Ramos (cell line): ENCODE data around the gene SH2D3A.

ENCODE experiments used
- in situ Hi-C: fragments of 300-500 bp; cut with MboI; formaldehyde crosslinking; loops from one replicate; pipeline ENCODE4 v1.14.3; 2022; ENCODE audit warnings: low sequenced_read_pairs; ENCODE audit not compliant: unreplicated experiment

Gene SH2D3A

DNA sequence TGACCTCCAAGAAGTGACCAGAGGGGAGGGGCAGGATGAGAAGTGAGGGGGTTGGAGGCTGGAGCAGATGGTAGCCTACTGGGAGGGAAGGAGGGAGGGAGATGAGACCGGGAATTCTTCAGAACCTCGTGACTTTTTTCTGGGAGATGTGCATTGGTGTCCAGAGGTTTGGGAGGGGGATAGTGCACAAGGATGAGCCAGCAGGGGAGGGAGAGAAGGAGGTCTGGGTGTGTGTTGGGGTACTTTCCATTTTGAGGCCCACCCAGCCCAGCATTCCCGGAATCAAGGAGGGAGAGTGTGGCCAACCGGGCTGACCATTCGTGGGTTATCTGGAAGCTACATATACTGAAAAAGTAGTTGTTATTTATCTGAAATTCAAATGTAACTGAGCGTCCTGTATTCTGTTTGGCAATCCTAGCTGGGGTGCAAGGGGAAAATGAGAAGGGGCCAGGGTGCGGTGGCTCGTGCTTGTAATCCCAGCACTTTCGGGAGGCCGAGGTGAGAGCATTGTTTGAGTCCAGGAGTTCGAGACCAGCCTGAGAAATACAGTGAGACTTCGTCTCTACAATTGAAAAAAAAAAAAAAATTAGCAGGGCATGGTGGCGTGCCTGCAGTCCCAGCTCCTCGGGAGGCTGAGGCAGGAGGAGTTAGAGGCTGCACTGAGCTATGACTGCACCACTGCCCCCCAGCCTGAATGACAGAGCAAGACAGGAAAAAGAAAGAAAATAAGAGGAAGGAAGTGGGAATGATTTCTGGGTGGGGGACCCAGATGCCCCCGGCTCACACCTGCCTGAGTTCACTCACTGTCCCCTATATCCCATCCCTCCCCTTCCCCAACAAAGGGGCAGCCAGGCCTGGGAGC, 42.4 kb downstream of the SH2D3A start:
- in situ Hi-C loops = no loop called here

DNA sequence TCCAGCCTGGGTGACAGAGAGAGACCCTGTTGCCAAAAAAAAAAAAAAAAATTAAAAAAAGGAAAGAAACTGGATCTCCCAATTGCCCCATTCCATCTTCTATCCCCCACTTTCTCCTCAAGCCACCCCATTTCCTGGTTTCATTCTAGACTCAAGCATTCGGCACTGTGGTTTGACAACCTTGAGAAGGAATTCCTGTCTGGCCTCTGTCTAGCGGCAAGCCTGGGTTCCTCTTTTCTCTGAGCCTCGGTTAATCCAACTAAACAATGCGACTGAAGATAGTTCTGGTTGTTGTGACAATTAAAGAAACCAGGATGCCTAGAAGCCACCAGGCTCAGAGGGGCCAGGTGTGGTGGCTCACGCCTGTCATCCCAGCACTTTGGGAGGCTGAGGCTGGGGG, 43.5 kb downstream of the SH2D3A start:
- in situ Hi-C loops = no loop called here

DNA sequence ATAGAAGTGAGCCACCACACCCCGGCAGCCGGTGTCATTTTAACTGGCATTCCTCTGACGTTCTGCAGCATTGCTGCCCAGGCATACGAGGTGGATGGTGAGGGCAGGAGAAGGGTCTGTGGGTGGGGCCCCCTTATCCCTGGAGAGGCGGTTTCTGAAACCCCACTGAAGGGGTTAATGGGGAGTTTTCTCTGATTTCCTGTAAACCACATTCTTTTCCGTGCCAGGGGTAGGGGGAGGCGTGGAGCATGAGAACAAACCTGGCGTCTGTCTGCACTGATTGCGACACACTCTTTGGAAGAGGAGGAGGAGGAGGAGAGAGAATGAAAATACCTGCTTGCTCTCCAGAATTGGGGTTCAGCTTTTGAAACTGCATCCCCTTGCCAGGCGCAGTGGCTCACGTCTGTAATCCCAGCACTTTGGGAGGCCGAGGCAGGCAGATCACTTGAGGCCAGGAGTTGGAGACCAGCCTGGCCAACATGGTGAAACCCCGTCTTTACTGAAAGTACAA, 44.1 kb downstream of the SH2D3A start:
- in situ Hi-C loops = no loop called here

DNA sequence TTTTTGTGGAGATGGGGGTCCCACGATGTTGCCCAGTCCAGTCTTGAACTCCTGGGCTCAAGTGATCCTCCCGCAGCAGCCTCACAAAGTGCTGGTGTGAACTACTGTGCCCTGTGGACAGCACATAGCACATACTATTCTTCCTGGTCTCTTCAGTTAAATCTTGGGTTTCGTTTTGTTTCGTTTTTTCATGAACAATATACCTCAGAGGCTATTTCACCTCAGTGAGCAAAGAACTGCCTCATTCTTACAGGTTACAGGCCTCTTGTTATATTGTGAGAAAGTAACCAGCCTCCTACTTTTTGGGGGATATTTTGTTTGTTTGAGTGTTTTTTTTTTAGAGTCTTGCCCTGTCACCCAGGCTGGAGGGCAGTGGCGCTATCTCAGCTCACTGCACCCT, 45.5 kb downstream of the SH2D3A start:
- in situ Hi-C loops = no loop called here

DNA sequence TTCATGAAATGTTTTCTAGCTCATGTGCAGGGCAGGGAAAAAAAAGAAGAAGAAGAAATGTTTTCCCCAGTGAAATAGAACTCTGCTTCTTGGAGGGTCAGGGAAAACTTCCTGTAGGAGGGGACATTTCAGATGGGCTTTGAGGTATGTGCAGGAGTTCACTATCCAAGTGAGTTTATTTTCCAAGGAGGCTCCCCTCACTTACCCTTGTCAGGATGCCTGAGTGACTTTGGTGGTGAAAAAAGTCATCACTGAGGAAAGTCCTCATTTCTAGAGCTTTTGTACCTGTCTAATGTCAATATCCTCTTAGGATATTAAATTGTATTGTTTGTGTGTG, 46.1 kb downstream of the SH2D3A start:
- in situ Hi-C loops = no loop called here

DNA sequence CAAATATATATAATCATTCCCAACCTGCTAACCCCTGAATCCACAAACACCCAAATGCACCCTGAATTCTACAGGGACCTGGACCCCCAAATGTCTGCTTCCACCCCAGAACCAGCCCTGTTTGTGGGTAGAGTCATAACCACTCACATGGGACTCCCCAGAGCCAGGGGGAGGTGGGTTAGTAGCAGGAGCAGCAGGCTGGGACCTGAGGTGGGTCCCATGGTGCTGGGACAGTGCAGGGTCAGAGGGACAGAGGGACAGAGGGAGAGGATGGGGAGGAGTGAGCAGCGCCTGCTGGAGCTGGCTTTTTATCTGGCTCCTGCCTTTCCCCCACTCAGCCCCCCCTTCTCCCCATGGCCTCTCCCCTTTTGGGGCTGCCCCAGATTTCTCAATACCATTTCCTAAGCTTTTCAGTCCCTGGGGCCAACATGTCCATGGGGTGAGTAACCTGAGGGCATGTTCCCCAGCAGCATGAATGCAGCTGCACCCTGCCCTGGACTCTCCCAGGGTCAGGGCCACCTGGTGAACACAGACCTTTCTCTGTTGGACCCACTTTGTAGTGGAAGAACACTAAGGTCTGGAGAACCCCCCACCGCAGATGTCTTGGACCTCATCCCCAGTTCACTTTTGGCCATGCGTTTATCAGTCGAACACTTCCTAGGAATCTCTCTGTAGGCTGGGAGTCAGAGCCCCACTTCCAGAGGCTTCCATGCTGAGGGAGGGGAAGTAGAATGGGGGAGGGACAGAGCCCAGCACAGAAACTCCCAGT, 46.7 kb downstream of the SH2D3A start, which contains the start of gene C3:
TSS of gene C3 (minus strand) at position 282 of the 769 bp plus-strand sequence. CDS start at position 221, 61 bp downstream.
- in situ Hi-C loops = no loop called here

DNA sequence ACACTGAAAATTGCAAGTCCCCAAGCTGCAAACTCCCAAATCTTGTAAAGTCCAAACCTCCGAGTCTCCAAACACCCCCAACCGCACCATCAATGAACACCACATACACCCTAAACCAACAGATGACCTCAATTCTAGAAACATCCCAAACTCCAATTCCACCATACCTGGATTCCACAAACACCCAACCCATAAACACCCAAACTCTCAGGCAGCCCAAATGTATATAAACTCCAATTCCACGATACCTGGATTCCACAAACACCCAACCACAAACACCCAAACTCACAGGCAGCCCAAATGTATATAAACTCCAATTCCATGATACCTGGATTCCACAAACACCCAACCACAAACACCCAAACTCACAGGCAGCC, 47.3 kb downstream of the SH2D3A start:
- in situ Hi-C loops = no loop called here

DNA sequence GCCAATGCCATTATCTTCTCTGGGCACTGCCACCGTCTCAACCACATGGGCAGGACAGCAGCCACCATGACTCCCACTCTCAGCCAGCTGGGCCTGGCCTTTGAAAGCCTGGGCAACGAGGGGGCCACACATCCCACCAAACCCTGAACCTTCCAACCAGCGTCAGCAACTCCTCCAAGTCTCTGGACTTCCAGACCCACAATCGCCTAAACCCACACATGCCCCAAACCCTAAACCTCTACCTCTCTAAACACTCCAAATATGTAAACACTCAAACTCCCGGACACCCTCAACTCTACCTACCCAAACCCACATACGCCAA, 47.7 kb downstream of the SH2D3A start:
- in situ Hi-C loops = no loop called here

DNA sequence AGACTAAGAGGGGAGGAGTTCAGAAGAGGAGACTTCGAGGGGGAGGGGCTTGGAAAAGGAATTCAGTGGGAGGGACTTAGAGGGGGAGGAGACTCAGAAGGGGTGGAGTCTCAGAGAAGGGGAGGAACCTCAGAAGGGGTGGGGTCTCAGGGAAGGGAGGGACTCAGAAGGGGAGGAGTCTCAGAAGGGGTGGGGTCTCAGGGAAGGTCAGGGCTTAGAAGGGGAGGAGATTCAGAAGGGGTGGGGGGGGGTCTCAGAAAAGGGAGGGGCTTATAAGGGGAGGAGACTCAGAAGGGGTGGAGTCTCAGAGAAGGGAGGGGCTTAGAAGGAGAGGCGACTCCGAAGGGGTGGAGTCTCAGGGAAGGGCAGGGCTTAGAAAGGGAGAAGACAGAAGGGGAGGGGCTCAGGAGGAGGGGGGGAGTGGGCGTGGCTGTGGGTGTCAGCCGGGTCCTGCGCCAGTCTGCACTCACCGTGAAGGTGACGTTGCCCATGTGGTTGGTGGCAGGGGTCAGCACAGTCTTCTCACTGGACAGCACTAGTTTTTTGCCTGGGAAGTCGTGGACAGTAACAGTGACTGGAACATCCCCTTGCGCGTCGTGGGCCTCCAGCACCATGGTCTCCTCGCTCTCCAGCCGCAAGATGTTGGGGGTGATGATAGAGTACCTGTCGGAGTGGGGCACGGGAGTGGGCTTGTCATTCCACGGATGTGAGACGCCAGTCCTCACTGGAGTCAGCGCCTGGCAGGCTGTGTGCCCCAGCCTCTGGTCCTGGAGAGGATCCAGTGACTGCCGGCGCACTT, 48.3 kb downstream of the SH2D3A start:
- in situ Hi-C loops = no loop called here

DNA sequence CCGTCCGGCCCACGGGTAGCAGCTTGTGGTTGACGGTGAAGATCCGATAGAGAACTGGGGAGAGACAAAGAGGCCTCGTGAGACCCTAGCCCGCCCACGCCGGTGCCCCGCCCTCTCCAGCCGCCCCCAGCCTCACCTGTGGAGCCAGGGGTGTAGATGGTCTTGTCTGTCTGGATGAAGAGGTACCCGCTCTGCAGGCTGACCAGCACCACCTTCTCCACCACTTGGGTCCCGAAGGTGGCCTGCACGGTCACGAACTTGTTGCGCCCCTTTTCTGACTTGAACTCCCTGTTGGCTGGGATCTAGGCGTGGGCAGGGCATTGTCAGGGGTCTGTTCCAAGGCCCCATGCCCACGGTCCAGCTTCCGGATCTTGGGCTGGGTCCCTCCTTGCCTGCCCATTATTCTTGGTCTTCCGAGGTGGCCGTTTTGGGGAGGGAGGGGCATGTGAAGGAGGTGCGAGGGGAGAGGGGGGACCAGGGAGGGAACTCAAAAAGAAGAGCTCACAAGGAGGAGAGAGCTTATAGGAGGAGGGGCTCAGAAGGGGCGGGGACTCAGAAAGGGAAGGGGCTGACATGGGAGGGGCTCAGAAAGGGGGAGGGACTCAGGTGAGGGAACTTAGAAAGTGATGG, 49.0 kb downstream of the SH2D3A start:
- in situ Hi-C loops = no loop called here

DNA sequence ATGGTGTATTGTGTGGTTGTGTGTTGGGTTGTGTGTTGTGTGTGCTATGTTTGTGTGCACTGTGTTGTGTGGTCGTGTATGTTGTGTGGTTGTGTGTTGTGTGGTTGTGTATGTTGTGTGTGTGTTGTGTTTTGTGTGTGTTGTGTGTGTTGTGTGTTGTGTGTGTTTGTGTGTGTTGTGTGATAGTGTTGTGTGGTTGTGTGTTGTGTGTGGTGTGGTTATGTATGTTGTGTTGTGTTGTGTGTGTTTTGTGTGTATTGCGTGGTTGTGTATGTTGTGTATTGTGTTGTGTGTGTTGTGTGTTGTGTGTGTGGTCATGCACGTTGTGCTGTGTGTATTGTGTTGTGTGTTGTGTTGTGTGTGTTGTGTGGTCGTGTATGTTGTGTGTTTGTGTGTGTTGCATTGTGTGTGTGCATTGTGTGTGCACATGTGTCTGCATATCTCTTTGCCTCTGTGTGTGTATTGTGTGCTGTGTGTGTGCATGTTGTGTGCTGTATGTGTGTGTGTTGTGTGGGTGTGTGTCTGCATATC, 49.7 kb downstream of the SH2D3A start:
- in situ Hi-C loops = no loop called here

DNA sequence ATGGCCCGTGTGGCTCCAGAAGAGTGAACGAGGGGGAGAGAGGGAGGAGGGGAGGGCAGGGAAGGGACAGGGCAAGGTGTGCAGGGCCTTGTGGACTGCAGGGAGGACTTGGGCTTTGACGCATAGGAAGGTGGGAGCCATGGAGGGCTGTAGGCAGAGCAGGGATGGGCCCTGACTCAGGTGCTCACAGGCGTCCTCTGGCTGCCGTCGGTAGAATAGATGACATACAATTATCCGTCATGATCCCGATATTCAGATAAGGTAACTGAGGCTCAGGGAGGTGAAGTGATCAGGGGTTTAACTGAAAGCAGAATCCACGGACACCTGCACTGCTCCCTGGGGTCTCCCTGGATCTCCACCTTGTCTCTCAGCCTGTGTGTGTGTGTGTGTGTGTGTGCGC, 50.2 kb downstream of the SH2D3A start:
- in situ Hi-C loops = no loop called here

DNA sequence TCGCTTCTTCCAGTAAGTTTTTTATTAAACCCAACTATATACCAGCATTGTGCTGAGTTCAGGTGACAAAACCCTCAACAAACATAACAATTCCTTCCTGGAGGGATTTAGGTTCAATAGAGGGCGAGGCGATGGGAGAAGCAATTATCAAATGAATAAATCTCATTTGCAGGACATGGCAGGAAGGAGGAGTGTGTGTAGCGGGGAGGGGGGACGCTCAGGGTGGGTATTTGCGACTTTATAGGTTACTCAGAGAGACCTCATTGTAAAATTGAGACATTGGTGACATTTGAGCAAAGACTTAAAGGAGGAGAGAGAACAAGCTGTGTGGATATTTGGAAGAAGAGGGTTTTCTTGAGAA, 50.6 kb downstream of the SH2D3A start:
- in situ Hi-C loops = no loop called here

DNA sequence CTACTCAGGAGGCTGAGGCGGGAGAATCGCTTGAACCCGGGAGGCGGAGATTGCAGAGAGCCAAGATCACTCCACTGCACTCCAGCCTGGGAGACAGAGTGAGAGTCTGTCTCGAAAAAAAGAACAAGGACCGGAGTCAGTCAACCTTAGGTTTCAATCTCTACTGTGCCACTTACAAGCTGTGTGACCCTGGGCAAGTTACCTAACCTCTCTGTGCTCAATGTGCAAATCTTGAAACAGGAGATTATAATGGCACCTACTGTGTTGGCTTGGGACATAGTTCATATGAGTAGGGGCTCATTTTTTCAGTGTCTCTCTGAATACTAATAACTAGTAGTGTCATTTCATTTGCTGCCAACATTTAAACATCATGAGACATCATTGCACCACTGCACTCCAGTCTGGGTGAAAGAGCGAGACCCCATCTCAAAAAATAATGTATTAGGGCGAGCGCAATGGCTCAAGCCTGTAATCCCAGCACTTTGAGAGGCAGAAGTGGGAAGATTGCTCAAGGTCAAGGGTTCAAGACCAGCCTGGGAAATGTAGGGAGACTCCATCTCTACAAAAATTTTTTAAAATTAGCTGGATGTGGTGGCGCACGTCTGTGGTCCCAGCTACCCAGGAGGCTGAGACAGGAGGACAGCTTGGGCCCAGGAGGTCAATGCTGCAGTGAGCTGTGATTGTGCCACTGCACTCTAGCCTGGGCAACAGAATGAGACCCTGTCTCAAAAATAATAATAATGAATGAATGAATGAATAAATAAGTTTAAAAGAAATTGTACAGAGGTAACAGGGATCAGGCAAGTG, 52.3 kb downstream of the SH2D3A start:
- in situ Hi-C loops = no loop called here

DNA sequence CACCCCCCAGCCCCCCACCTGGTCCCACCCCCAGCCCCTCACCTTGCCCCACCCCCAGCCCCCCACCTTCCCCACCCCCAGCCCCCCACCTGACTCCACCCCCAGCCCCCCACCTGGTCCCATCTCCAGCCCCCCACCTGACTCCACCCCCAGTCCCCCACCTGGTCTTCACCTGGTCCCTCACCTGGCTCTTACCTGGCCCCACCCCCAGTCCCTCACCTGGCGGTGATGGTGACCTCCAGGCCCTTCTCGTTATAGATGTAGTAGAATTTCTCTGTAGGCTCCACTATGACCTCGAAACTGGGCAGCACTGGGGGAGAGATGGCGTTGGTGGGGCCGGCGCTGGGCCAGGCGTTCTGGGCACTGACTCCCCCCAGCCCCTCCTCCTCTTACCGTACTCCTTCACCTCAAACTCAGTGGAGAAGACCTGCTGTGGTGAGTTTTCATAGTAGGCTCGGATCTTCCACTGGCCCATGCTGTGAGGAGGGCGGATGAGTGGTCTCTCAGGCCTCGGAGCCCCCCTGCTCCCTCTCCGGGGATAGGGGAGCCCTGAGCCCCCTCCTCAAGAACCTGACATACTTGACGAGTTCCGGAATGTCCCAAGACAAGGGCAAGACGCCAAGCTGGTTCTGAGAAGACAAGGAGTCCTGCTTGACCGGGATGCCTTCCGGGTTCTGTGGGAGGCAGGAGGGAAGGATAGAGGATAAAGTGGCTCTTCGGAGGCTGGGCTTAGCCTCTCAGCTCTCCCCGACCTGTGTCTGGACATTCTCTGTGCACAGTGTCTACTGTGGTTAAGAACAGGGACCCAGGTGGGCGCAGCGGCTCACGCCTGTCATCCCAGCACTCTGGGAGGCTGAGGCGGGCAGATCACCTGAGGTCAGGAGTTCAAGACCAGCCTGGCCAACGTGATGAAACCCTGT, 53.2 kb downstream of the SH2D3A start:
- in situ Hi-C loops = no loop called here

DNA sequence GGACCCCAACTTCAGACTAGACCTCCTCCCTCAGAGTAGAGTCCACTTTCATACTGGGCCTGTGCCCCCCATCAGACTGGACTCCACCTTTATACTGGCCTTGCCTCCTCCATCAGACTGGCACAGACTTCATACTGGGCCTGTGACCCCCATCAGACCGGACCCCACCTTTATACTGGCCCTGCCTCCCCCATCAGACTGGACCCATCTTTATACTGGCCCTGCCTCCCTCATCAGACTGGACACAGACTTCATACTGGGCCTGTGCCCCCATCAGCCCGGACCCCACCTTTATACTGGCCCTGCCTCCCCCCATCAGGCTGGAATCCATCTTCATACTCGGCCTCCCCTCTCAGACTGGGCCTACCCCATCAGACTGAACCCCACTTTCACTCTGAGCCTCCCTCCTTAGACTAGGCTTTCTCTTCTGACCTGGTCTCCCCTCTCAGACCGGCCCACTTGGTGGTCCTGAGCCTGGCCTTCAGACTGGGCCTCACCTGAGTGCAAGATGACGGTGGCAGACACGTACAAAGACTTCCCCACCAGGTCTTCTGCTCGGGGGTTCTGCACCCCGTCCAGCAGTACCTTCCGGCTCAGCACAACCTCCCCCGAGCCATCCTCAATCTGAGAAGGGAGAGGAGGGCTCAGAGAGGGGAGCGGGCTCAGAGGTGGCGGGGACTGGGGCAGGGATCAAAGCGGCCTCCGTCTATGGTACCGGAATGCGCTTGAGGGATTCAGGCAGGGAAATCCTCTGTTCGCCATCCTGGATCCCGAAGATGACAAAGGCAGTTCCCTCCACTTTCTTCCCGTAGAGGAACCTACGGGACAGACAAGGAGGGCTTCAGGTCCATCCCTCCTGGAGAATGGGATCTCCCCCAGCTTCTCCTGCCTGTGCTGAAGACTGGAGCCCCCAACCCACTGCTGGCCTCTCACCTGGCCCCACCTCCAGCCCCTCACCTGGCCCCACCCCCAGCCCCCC, 54.3 kb downstream of the SH2D3A start:
- in situ Hi-C loops = no loop called here

DNA sequence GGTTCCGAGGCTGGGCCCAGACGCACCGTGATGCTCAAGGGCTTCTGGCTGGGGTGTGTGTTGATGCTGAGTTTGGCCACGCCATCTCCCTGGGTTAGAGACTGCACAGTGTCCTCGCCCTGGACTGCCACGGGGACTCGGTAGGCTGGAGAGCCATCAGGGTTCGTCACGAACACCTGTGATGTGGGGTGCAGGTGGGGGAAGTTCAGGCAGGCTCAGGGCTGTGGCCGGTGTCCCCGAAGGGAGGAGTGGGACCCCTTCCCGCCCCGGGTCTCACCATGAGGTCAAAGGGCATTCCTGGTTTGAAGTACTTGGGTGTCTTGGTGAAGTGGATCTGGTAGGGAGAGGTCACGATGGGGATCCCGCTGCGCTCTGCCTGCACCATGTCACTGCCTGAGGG, 55.0 kb downstream of the SH2D3A start:
- in situ Hi-C loops = no loop called here
